ENCODE data around the gene ABR.
"Not testable (repeated sequence)": the region's sequence is repeated elsewhere in the genome, so short reads cannot be mapped to it uniquely, and the experiment has no call there.

Gene ABR

DNA sequence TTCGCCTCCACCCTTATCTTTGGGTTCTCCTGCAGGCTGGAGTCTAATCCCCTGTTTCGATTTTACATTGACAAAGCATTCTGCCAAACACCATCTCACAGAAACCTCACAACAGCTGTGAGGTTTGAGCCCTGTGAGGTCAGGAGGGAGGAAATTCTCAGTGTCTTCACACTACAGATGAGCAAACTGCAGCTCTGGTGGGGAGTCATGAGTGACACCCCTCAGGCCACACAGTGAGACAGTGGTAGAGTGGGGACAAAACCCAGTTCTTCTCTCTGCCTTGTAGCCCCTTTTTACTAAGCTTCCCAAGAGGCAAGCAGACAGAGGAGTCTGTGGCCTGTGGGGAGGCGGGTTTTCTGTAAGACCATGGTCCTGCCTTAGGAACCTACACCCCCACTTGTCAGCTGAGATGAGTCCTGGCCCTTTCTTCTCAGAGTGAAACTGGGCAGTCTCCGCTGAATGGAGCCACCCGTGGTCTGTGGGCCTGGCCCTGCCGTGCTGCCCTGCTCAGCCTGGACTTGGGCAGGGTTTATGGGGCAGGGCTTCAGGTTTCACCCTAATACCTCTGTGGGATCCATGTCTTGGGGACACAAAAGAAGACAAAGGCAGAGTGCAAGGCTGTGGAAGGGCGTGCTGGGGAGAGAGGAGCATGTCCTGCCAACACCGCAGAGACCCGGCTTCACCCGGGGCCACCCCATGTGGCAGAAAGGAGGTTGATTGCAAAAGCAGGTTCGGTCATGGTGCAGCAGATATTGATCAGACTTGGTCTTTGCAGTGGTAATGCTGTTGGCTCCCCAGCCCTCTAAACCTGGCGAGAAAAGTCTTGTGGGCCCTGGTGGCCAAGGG lies 59.0 kb downstream of the ABR start:
- no peak for DNase-seq

DNA sequence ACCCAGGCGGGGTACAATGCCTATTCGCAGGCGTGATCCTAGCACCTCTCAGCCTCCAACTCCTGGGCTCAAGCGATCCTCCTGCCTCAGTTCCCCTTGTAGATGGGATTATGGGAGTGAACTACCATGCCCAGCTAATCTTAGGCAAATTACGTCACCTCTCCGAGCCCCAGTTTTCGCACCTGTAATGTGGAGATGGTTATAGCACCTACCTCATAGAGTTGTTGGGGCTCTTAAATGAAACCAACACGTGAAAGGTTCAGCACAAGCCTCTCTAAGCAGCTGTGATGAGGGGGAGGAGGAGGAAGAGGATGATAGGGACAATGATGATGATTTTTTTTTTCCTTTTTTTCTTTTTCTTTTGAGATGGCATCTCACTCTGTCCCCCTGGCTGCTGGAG lies 59.9 kb downstream of the ABR start:
- DNase-seq, result no peak

DNA sequence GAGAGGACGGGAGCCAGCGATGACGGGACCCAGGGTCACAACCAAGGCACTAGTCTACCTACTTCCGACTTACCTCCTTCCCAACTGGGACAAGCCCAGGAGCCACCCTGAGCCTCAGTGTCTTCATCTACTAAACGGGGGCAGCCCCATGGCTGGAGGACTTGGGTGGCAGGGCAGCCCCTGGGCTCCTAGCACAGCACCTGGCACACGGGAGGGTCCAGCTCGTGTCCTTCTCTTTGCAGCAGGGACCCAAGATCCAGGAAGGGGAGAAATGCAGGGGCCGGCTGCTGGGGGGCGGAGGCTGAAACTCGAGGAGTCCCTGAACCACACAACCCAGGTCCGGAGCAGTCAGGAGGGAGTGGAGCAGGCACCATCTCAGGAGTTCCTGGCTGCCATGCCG lies 63.2 kb downstream of the ABR start:
- no peak for DNase-seq

DNA sequence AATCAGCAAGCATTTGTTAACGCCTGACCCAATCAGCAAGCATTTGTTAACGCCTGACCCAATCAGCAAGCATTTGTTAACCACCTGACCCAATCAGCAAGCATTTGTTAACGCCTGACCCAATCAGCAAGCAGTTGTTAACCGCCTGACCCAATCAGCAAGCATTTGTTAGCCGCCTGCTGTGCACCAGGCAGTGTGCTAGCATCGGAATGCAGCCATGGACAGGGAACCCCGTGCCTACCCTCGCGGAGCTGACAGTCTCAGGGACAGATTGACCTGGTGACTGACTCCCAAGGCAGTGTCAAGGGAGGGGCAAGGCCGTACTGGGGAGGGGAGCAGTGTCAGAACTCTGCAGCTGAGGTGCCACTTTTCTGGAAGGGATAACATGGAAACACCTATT lies 66.9 kb downstream of the ABR start:
- DNase-seq, result no peak

DNA sequence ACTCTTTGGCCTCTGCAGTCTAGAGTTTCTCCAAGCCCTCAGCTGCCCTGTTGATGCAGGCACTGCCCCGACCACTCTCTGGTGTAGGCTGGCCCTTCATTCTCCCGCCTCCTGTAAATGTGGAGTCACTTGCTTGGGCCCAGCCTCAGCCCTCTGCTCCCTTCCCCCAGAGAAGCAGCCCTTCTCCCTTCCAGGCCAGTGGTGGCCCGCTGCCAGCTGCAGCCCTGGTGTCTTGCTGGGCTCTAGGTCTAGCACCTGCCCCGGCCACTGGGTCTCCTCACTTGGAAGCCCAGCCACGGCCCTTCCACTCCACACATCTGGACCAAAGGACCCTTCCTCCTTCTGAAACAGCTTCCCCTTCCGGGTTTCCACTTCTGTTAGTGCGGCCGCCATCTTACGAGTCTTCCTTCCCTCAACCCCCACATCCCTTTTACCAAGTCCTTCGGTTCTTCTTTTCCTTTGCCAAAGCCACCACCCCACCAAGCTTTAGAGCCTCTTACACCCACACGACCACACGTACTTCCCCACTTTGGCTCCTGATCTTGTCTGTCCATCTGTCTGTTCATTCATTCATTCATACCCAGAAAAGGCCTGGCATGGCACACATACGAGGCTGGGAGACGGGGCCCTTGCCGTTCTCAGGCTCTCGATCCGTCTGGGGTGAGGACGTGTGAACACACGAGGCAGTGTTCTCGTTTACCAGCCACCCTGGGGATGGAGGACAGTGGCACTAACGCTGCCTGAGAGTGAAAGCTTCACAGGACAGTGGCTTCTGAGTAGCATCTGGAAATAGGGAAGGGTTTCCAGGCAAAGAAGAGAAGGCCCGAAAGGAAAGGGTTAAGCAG lies 68.0 kb downstream of the ABR start:
- peak in 1 of 2 donors; percentile 36 for DNase-seq

DNA sequence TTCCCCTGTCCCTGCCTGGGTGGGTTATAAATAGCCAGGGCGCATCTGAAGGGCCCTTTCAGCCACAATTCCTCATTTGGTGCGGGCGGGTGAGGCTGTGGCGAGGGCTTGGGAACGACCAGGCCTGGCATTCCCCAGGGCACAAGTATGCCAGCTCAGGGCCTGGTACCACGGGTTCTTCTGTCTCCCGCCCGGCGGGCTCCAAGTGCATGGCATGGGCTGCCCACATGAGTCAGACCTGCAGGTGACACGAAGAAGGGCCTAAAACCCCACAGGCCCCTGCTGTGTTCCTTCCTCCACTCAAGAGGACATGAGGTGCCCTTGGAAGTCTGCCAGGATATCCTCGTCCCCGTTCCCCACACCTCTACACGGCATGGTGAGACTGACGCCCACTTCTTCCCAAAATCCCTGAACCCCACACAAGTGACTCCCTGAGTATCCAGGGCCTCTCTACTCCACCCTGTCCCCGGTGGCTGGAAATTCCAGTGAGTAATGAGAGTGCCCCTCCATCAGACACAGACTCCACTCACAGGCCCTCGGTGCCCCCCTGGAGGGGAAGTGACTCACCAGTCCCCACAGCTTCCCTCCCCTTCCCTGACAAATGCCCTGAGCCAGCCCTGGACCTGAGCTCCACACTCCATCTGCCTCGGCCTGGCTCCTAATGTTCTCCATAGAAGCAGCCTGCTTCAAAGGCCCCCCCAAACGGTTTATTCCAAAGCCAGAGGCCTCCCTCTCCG lies 68.8 kb downstream of the ABR start:
- peak in 1 of 2 donors; percentile 56 for DNase-seq

DNA sequence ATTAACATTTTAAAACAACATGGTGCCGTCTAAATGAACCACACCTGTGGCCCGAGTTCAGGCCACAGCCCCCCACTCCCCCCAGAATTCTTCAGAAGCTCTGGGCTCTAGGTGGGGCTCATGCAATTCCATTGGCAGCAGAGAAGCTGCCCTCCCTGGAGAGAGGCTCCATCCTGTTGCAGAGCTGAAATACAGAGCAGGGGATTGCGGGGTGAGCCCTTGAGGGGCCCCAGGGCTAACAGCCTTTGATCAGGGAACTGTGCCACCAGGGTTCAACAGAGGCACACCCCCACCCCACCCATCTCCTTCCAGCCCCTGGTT lies 69.3 kb downstream of the ABR start:
- DNase-seq, result no peak

DNA sequence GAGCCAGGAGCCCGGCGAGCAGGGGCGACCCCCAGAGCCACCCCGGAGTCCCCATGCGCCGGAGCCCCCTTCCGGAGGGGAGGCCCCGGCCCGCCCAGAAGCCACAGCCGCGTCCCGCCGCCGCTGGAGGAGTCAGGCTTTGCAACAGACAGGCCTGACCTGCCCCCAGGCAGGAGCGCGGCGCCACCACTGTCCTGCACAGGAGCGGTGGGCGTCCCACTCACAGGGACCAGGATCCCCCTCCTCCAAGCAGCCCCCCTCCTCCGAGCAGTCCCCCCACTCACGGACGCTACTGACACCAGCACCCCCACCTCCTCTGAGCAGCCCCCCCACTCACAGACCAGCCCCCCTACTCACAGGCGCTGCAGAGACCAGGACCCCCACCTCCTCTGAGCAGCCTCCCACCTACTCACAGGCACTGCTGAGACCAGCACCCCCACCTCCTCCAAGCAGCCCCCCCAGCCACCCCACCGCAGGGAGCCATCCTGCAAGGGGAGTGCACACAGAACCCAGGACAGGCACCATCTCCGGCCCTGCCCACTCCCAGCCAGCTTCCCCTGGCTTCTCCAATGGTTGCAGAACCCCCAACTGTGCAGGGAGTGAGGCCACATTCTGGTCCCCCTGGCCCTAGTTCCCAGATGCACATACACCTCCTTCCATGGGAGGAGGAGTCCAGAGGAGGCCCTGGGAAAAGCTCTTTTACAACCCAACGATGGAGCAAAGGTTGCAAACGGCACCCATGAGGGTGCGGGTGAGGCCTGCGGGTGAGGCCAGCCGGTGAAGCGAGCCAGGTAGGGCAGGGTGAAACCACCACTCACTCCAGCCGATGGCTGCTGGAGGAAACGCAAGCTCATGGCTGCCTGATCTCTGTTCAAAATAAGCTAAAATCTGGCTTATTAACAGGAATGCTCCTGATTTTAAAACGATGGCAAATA lies 69.9 kb downstream of the ABR start:
- DNase-seq, result no peak

DNA sequence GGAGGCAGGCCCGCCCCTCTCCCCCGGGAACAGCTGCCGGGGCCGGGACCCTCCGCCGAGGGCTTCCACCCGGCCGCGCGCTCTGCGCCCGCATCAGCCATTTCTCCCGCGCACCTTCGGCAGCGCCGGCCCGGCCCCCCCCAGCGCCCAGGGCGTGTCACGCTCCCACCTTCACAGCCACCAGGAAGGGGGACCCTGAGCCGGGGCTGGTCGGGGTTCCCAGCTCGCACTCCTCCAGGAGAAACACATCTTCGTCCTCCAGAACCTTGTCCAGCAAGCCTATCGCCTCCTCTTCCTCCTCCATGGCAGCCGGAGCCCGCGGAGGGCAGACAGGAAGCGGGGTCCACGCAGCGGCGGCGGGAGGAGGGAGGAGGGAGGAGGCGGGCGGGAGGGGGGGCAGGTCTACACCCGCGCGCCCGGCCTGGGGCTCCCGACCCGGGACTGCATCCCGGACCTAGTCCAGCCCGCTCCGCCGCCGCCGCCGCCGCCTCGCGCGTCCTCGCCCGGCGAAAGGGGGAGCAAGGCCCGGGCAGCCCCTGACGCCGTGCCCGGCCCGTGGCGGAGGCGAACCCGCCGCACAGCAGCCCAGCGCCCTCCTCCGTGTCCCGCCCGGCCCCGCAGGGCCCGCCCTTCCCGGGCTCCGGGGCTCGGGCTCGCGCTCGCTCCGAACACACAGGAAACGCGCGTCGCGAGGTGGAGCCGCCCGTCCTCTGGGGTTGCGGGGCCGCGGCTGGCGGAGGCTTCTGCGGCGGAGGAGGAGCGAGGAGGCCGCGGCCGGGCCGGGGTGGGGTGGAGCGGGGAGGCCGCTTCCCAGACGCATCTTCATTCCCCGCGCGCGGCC lies 70.8 kb downstream of the ABR start:
- no peak for DNase-seq

DNA sequence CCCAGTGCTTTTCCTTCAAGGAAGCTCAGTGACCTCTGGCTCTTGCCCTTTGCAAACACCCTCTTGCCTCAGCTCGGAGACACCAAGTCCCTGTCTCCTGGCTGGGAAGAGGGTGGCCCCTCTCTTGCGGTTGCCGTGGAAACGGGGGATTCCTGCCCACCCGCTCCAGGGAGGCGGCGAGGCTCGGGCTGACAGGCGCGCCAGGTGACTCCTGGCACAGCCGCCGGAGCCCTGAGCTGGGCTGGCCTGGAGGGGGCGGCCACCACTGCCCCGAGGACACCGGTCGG lies 71.4 kb downstream of the ABR start:
- no peak for DNase-seq

DNA sequence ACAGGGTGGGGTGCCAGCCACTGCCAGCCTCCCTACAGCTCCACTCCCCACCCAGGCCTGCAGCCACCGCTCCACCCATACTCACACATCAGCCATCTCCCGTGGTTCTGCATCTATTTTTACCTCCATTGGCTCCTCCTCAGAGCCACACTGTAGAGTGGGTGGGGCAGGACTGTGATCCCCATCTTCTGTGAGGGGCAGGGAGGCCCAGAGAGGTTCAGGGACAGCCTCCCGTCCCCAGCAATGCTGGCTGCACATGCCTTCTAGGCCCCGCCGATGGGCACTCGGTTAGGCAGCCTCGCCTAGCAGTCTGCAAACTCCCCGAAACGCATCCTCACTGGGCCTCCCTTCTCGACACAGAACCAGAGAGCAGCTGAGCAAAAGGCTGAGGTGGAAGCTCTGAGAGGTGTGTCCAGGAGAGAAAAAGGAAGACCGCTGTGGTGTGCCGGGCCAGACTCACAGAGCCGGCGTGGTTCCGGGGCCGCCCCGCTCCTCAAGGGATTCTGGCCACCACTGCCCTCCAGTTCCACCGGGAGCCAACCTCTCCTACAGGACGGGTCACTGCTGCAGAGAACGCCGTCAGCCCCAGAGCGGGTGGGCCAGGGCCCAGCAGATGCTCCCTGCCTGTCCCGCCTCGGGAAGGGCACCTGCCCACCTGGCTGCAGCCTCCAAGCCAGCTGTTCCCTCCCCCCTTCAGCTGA lies 71.9 kb downstream of the ABR start:
- DNase-seq, result peak in 1 of 2 donors; percentile 21

DNA sequence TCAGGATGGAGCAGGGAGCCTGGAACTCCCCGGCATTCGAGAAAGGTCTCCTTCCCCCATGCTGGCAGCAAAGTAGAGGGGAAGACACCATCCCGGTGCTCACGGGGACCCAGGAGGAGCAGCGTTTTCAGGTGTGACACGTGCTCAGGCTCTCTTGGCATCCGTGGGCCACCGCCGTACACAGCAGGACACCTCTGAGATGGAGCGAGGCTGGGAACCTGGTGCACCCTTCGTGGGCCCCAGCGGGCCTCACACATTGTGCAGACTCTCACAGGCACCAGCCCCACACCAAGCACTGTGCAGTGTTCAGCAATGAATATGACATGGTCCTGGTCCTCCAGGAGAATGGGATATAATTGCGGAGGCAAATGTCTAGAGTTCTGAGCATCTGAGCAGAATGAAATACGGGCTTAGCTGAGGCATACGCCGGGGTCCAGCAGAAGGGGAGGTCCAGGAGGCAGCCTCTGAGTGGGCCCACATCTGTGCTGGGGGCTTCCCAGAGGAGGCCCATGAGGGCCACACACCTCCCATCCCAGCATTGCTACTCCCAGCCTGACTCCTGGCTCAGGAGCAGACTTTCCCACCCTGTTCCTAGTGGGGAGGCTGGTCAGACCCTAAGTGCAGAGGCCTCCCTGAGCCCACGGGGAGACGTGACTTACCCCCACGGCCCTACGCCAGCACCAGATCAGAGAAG lies 72.6 kb downstream of the ABR start:
- no peak for DNase-seq

DNA sequence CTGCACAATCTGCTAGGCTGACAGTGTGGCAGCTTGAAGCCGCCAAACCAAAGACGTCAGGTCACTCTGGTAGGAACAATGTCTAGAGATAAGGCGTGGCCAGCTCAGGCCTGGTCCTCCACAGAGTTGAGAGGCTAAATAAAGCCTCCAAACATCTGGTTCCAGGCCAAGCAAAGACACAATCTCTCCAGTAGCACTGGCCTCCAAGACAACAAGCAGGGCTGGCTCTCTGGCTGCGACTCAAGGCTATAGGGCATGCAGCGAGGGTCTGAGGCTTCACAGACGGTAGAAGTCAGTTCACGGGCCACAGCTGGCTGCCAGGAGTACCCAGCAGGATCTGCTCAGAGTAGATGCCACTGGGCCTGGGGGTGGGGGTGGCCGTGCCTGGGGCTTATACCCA lies 75.6 kb downstream of the ABR start:
- no peak for DNase-seq

DNA sequence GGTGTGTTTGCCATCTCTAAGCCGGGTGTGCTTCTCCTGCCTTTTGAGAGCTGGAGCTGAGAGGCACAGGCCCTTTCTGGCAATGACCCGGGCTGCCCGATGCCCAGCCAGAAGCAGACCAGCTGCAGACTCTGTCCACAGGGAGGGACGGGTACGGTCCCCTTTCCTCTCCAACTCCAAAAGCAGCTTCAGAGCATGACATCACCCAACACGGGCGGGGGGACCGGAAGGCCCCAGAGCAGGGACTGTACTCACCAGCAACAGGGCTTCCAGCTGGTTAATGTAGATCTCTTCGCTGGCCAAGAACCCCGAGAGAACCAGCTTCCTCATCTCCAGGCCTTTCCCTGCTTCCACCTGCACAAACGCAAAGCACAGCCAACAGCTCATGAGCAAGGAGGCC lies 79.4 kb downstream of the ABR start:
- no peak for DNase-seq

DNA sequence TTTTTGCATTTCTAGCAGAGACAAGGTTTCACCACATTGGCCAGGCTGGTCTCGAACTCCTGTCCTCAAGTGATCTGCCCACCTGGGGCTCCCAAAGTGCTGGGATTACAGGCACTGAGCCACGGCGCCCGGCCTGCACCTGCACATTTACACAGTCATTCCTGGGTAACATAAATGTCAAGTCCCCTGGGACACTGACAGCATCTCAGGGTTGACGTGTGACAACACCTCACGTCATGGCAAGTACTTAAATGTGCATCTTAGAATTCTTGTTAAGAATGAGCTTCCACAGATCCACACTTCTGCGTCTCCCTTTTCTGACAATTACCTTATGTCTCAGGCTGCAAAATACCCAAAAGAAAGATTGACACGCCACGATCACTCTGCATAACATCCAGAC lies 80.5 kb downstream of the ABR start:
- DNase-seq, result no peak

DNA sequence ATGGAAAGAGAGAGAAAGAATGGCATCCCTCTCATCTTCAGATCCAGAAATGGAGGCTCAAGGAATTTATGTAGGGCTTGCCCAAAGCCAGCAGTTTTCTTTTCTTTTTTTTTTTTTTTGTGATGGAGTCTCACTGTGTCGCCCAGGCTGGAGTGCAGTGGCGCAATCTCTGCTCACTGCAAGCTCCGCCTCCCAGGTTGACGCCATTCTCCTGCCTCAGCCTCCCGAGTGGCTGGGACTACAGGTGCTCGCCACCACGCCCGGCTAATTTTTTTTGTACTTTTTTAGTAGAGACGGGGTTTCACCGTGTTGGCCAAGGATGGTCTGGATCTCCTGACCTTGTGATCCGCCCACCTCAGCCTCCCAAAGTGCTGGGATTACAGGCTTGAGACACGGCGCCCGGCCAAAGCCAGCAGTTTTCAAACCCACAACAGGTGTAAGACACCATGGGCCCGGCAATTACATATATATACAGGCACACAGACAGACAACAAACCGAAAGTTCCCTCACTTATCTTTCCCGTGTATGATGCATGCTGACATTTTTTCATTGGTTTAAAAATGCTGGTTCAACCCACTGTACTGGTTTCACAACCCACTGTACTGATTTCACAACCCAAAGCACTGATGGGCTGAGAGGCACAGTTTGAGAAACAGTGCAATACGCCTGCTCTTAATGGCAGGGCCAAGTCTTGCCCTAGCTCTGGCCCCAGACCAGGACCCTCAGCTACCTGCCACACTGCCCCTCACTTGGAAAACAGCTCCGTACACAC lies 81.6 kb downstream of the ABR start:
- not testable (repeated sequence) for DNase-seq

DNA sequence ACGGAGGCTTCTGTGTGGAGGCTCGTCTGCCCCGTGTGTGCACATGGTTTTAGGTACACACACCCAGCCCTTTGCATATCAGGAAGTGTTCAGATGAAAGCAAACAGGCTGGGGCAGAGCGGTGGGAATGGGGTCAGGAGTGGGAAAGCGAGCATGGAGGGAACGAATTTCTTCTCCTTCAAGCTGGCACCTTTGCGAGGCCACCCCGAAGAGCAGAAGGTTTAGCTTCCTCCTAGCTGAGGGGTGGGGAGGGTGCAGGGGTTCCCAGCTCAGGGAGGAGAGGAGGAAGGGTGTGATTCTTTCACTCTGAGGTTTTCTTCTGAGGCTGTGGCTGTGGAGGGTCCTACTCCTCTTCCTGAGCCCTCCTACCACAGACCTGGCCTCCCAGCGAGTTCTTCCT lies 83.6 kb downstream of the ABR start:
- DNase-seq, result no peak

DNA sequence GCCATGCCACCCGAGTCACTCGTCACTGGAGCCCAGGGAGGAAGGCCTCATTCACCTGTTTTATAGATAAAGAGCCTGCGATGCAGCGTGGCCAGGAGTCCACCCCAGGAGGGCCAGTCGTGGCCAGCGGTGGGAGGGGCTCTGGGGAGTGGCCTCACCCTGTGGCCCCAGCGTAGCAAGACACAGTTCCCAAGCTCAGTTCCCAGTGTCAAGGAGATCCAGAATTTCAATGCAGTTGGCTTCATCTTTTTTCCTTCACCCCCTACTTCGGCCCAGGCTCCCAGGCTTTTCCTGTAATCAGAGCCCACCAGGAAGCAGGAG lies 84.0 kb downstream of the ABR start:
- DNase-seq, result no peak

DNA sequence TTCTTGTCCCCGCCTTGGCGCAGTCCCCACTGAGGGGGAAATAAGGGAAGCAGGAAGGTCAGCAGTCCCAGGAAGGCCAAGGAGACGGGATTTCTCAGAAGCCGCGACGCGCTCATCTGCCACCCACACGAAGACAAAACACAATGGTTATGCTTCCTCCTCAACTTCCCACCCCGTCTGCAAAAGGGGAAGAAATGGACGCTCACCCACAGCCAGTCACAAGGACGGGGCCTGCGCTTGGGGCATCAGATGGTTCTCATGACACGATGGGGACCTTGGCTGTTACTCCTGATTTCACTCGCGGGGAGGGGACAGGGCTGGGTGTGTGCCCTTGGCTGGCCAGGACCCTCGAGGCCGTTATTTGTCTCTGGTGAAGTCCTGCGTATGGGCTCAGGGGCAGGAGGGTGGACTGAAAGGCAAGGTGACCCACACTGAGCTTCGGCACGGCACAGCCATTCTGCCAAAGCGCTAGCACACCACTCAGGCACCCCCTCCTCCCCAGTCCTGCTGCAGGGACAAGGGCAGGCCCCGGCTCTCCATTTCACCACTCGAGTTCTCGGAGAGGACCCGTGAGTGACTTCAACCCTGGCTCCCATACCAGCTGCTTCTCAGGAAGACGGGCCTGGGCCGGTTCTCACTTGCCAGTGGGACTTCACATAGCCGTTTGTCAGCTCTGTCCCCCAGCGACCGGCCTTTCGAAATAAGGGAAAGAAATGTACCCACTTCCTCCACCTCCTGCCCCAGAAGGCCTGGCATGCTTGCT lies 84.5 kb downstream of the ABR start:
- DNase-seq, result peak in 1 of 2 donors; percentile 44
